HG03175 (cell line): ENCODE results near the gene COMMD10.

Experiments
- ATAC-seq: cut with Tn5 transposase; IDR thresholded peaks from one replicate; pipeline ENCODE4 v1.9.1; 2021; ENCODE audit warnings: mild to moderate bottlenecking, moderate library complexity; ENCODE audit not compliant: unreplicated experiment

COMMD10 gene

DNA sequence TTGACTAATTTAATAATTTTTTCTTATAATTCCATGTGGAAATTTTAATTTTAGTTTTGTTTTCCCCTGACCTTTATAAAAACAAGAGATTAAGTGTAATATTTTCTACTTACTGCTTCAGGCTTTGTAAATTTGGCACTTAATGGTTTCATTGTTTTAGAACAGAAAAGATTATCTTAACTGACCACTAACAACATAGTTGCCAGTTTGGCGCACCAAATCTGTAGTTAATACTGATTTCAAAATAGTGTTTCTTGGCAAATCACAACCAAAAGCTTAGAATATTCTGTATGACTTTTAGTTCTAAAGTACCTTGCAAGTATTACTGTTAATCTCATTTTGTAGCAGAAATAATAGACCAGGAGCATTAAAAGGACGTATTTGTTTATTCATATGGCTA, 124.3 kb downstream of the COMMD10 start:
- ATAC-seq = no peak

- no peak for ATAC-seq
These were observed 127.4 kb downstream of the COMMD10 start for GRCh38 chr5:116212225-116212624.

DNA sequence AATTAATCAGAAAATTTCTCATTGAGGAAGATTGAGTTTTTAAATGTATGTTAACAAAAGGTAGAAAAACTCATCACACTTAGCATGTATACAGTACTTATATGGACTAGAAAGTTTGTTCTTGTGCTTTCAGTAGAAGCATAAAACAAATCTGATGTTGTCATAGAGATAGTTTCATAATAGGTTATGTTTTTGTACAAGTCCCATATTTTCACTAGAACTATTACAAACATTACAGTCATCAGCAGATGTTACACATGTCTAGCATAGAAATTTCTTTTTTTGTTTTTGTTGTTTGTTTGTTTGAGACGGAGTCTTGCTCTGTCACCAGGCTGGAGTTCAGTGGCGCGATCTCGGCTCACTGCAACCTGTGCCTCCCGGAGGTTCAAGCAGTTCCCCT, 131.4 kb downstream of the COMMD10 start:
- no peak for ATAC-seq

- no peak for ATAC-seq
These were observed 140.6 kb downstream of the COMMD10 start for GRCh38 chr5:116225281-116225922.

GRCh38 chr5:116229131-116229689, 144.4 kb downstream of the COMMD10 start:
- ATAC-seq = no peak

DNA sequence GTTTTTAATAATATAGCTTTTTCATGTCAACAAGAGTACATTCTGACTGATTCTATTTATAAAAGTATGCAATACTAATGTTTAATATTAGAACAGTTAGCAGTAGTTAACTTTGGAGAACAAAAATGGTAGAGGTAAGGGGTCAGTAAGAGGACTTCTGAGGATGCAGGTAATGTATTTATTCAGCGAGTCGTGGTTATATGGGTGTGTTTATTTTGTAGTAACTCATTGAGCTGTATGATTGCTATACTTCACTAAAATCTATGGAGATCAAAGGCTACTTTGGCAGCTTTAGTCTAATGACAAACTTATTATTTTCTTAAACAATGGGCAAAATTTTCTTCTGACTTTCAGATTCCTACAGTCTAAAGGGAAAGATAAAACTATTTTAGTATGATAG, 146.5 kb downstream of the COMMD10 start:
- ATAC-seq = no peak

GRCh38 chr5:116234681-116235080, 149.9 kb downstream of the COMMD10 start:
- no peak for ATAC-seq

DNA sequence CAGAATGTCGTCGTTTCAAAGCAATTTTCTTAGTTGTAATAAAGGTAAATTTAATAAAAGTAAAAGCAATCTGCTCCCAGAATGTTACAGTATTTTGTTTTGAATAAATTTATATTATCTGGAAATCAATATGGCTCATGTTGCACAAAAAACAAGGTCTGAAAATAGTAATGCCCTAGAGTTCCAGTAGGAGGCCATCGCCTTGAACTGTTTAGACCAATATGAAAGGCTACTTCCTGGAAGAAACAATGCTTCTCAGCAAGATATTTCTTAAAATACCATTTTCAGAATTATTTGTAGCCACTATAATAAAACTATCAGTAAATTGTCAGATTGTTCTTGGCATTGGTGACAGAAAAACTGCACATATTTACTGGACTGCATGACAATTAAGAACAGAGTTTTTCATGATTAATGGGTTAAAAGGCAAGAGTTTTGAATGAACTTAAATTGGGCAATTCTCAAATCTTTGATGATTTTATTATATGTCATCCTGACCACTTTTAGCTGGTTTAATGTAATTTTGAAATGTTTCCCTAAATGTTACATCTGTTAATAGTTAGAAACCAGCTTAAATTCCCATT, 153.2 kb downstream of the COMMD10 start:
- no peak for ATAC-seq

DNA sequence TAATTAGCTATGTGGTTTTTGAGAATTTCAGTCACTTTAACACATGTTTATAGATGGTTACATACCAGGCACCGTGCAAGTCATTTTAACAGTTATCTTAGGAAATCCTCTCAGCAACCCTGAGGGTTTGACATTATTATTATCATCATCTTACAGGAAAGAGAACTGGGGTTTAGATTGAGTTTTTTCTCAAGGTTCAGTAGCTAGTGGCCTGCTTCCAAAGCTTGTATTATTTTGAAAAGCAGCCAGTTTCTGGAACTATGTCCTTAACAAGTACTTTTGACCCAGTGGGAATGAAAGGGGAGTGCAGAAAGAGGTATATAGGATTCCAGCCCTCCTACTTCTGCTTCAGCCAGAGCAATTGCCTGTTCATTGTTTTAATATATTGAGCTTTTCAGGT, 157.5 kb downstream of the COMMD10 start:
- no peak for ATAC-seq

DNA sequence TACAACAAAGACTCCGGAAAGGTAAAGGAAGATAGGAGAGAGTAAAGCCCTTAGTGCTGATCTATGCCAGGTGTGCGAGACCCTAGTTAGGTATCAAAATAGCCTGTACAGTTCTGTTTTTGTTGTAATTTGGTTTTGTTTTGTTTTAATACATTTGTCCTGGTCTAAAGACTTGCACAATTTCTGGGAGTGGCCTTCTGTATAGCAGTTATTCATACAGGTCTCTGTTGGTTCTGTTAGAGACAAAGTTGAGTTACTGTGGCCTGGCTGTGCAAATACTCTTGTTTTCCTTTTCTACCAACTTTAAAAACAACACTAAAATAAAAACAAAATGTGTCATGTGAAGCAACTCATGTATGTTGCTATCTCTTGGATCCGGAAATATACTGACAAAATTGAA, 163.6 kb downstream of the COMMD10 start:
- ATAC-seq = no peak

- ATAC-seq = no peak
These were observed 164.8 kb downstream of the COMMD10 start for GRCh38 chr5:116249648-116250047.

- no peak for ATAC-seq
These were observed 171.9 kb downstream of the COMMD10 start for GRCh38 chr5:116256717-116257116.

- no peak for ATAC-seq
These were observed 180.6 kb downstream of the COMMD10 start for GRCh38 chr5:116265471-116265870.

DNA sequence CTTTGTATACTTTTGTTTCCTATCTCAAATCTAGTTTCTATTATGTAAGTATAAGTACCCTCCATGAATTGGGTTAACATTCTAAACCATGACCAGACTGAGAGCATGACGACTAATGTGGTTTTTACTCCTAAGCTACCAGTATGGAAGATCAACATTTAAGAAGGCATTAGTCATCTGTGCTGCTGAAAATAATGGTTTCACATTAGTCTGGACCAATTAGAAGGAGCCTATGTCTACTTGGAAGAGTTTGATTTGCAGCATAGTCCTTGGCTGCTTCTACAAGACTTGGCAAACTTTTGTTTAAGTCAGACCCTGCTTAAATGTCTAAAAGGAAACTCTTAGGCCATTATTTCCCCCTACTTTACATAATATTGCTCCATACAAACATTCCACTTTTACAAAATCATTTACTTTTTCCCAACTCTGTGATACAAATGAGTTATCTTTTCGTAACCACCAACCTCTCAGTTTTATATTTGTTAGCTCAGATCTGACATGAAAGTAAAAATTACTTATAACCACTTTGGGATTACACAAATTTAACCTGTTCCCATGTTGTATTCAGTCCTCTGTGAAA, 186.7 kb downstream of the COMMD10 start:
- ATAC-seq = peak; percentile 36

GRCh38 chr5:116272281-116272941, 187.6 kb downstream of the COMMD10 start:
- no peak for ATAC-seq

- ATAC-seq = peak; percentile 96
These were observed 188.8 kb downstream of the COMMD10 start for GRCh38 chr5:116273448-116274242.

DNA sequence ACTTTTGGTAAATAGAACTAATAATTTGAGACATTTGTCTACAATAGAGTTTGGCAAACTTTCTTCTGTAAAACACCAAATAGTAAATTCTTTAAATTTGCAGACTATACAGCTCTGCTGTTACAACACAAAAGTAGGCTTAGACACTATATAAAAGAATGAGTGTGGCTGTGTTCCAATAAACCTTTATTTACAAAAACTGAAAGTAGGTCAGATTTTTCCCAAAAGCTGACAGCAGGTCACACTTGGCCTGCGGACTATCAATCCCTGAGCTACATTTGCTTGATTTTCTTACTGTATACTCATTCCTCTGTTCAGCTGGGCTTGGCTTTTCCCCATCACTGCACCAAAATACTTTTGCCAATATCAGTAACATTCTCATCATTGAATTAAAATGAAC, 189.4 kb downstream of the COMMD10 start:
- no peak for ATAC-seq

DNA sequence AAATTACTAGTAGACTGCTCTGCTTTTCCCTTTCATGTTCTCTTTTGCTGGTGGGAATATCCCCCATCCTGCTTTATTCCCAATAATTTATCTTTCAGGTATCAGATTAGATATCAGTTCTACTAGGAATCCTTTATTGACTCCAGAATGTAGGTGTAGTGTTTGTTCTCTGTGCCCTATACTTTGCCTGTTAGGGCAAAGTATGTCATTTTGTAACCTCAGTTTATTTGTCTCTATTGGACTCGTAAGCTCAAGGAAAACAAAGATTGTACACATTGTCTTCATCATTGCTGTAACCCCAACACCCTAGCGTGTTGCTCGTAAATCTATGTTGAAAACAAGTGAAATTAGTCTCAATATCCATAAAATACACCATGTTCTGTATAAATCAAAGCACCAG, 190.5 kb downstream of the COMMD10 start:
- ATAC-seq = no peak

GRCh38 chr5:116276952-116277351, 192.1 kb downstream of the COMMD10 start:
- no peak for ATAC-seq

DNA sequence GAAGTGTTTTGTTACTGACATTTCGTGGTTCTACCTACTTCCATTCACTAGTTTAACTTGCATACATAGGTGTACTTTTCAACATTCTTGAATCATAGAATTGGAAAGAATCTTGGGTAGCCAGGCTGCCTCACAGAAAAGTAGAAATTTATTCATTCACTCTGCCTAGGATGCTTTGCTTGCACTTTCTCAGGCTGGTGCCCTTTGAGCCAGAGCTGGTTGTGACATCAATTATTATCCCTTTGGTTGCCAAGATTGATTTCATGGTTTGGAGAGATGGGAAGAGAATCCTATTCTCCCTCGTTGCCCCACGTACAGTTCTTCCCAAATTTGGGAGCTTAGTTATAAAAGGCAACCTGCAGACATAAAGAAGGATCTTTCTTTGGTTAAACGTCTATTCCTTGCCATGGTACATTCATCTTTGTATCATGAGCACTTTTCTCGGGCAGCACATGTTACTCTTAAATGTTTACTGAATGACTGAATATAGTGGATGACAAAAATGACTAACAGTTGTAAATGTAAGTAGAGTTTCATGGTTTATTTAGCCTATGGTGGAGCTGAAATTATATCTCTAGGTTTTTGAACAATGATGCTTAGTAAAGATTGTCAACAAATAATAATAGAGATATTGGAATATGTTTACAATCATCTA, 195.5 kb downstream of the COMMD10 start:
- ATAC-seq = no peak
